Coronary artery (tissue), 2 donors: ENCODE results near the gene LTBP3.

Experiments used
- DNase-seq: peaks from one replicate; pipeline ENCODE4 v3.0.0-alpha.2; 2017; ENCODE audit warnings: low spot score
- H3K27ac ChIP-seq, 2 donors: fragments of 200-600 bp; sonication (generic); one replicate each; pipeline ENCODE4 v1.5.1; 2016 to 2019
- H3K4me3 ChIP-seq: fragments of 200-600 bp; sonication (generic); 2 replicates; pipeline ENCODE4 v1.5.1; 2016; ENCODE audit warnings: mild to moderate bottlenecking, moderate library complexity
- TF ChIP-seq, protein P1 (sequence below): fragments of 200-600 bp; sonication (generic); IDR thresholded peaks from one replicate; pipeline ENCODE4 v1.5.1; 2019; ENCODE audit warnings: antibody characterized with exemption

The LTBP3 gene

DNA sequence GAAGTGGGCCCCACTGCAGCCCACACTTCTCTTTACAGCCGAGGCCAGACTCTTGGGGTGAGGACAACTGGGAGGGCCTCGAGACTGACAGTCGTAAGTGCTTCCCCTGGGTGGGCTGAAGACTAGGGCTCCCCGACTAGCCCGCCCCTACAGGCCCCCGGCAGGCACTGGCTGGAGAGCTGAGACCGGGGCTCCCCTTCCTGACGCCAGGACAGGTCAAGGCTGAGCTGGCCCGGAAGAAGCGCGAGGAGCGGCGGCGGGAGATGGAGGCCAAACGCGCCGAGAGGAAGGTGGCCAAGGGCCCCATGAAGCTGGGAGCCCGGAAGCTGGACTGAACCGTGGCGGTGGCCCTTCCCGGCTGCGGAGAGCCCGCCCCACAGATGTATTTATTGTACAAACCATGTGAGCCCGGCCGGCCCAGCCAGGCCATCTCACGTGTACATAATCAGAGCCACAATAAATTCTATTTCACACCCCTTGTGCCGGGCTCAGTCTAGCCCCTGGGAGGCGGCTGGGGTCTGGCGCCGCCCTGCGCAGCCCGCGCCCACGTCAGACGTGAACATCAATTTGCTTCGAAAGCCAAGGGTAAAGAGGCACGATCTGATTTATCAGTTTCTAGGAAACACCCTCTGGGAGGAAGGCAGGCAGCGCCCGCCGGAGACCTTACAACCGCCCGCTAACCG, 19.8 kb downstream of the LTBP3 start:
- no peak overlapping the region for H3K4me3 ChIP-seq
- peak; percentile 70 for DNase-seq
- H3K27ac ChIP-seq, result peak overlapping the region in 1 of 2 donors; percentile 3
- TF ChIP-seq, protein P1, sequence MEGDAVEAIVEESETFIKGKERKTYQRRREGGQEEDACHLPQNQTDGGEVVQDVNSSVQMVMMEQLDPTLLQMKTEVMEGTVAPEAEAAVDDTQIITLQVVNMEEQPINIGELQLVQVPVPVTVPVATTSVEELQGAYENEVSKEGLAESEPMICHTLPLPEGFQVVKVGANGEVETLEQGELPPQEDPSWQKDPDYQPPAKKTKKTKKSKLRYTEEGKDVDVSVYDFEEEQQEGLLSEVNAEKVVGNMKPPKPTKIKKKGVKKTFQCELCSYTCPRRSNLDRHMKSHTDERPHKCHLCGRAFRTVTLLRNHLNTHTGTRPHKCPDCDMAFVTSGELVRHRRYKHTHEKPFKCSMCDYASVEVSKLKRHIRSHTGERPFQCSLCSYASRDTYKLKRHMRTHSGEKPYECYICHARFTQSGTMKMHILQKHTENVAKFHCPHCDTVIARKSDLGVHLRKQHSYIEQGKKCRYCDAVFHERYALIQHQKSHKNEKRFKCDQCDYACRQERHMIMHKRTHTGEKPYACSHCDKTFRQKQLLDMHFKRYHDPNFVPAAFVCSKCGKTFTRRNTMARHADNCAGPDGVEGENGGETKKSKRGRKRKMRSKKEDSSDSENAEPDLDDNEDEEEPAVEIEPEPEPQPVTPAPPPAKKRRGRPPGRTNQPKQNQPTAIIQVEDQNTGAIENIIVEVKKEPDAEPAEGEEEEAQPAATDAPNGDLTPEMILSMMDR, result no peak

DNA sequence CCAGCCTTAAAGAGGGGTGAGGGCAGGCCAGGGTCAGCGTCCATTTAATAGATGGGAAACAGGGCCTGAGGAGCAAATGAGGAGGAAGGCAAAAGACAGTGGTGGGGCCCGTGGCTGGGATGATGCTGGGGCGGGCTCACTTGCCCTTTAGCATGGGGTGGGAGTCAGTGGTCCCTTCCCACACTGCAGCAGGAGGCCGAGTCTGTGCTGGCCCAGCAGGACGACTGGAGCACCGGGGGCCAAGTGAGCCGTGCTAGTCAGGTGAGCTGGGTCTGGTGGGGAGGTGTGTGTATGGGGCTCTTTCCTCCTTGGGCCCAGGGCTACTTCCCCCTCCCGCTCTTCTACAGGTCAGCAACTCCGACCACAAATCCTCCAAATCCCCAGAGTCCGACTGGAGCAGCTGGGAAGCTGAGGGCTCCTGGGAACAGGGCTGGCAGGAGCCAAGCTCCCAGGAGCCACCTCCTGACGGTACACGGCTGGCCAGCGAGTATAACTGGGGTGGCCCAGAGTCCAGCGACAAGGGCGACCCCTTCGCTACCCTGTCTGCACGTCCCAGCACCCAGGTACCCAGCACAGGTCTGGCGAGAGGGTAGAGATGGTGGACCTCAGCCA, 20.4 kb downstream of the LTBP3 start:
- TF ChIP-seq, protein P1, result no peak
- H3K27ac ChIP-seq, result peak overlapping the region in 1 of 2 donors; percentile 3
- no peak overlapping the region for H3K4me3 ChIP-seq
- no peak for DNase-seq

DNA sequence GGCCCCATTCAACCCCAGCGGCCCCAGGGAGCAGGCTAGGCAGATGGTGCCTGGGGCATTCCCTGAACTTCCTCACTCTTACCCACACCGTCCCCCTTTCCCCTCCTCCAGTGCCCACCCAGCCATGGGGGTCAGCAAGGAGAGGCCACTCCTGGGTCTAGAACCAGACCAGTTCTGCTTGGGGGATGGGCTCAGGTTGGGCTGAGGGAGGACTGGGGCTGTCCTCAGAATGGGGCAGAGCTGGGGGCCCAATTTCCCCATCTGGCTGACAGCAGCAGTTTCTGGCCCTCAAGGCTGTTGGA, 20.9 kb downstream of the LTBP3 start:
- TF ChIP-seq, protein P1, result no peak
- no peak for DNase-seq
- H3K27ac ChIP-seq, result peak overlapping the region in 1 of 2 donors; percentile 29
- no peak overlapping the region for H3K4me3 ChIP-seq

DNA sequence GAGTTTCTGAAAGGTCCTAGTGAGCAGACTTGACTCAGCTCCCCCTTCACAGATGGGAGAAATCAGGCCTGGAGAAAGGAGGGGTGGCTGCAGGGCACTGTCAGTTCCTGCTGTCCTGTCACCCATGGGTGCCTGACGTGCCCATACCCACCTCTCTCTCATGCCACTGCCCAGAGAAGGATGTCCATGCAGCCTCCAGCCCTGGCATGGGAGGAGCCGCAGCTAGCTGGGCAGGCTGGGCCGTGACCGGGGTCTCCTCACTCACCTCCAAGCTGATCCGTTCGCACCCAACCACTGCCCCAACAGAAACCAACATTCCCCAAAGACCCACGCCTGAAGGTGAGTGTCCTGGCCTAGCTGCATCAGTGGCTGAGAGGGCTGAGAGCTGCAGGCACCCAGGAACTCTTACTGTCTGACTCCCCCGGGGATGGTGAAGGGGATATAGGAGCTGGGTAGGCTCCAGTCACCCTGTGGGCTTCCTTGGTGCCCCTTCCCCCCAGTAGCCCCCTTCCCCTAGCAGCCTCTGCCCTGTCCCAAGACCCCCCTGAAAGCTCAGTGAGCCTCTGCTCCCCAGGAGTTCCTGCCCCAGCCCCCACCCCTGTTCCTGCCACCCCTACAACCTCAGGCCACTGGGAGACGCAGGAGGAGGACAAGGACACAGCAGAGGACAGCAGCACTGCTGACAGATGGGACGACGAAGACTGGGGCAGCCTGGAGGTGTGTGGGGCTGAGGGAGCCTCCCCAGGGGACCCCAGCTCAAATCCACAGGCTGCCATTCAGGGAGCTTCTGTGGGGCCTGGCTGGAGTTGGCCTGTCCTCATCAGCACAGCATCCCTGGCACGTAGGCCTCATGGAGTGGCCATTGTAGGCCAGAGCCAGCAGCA, 21.5 kb downstream of the LTBP3 start:
- TF ChIP-seq, protein P1, result no peak
- Histone ChIP-seq H3K4me3 (no peak overlapping the region), H3K27ac (peak overlapping the region in 1 of 2 donors; percentile 29)
- DNase-seq, result no peak

DNA sequence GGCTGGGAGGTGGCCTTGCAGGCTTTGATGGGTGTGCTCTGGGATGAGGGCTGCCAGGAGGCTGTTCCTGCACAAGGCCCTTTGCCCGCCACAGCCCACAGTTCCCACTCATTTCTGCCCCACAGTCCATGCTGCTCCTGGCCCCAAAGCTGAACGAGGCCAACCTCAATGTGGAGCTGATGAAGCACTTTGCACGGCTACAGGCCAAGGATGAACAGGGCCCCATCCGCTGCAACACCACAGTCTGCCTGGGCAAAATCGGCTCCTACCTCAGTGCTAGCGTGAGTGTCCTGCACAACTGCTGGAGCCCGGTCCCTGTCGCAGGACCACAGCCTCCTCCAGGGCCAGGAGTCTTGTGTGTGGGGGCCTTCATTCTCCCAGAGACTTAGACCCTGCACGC, 23.1 kb downstream of the LTBP3 start:
- H3K27ac ChIP-seq, result no peak overlapping the region
- TF ChIP-seq, protein P1, result no peak
- no peak overlapping the region for H3K4me3 ChIP-seq
- DNase-seq, result no peak

DNA sequence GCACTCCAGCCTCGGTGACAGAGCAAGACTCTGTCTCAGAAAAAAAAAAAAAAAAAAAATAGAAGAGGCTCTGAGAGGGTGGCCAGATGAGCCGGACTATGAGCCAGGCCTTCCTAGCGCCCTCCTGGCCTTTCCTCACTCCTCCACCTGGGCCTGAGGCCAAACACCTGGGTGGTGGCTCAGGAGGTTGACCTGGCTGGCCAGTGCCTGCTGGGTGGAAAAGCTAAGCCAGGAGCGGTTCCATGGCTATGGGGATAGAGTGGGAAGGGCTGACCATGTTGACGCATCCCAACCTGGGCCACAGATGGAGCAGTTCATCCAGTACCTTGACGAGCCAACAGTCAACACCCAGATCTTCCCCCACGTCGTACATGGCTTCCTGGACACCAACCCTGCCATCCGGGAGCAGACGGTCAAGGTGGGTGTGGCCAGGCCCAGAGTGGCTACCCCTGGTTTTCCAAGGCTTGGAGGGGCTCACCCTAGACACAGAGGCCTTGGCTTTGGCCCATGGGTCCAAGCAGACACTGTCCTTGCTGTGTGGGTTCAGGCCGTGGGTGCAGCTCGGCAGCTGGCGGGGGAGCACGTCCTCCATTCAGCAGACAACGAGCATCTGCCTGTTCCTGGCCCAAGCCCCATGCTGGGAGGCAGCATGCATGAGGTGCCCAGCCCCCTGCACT, 25.6 kb downstream of the LTBP3 start:
- TF ChIP-seq, protein P1, result no peak
- no peak overlapping the region for H3K4me3 ChIP-seq
- no peak for DNase-seq
- H3K27ac ChIP-seq, result no peak overlapping the region
